Spinal cord (tissue), 10 donors: ENCODE measurements around the gene TAB2. TPM values are rescaled to one million over a fixed set of nuclear protein-coding genes. Genes with fewer than 3 reads are reported as not detected.
"Not testable (repeated sequence)": the region's sequence is repeated elsewhere in the genome, so short reads cannot be mapped to it uniquely, and the experiment has no call there.

Experiments
- DNase-seq, 6 donors: peaks; one replicate each; pipeline versions ENCODE4 v3.0.0 to v3.0.0-alpha.2; 2013 to 2015; ENCODE audit warnings: low spot score in 6 of 6, low read depth in 4 of 6
- H3K27ac ChIP-seq: one replicate; pipeline ENCODE4 v1.5.1; 2013; ENCODE audit warnings: low read depth, low read length, control low read depth
- H3K27me3 ChIP-seq: one replicate; pipeline ENCODE4 v1.6.1; 2013; ENCODE audit warnings: low read length; ENCODE audit not compliant: control insufficient read depth, insufficient read depth
- H3K36me3 ChIP-seq: one replicate; pipeline ENCODE4 v1.6.1; 2013; ENCODE audit warnings: low read length; ENCODE audit not compliant: control insufficient read depth, insufficient read depth
- H3K4me1 ChIP-seq: one replicate; pipeline ENCODE4 v1.6.1; 2013; ENCODE audit warnings: low read length; ENCODE audit not compliant: control insufficient read depth, insufficient read depth
- H3K4me3 ChIP-seq: one replicate; pipeline ENCODE4 v1.5.1; 2013; ENCODE audit warnings: low read depth, low read length, control low read depth
- H3K9me3 ChIP-seq: one replicate; pipeline ENCODE4 v1.6.1; 2013; ENCODE audit warnings: low read length; ENCODE audit not compliant: control insufficient read depth, insufficient read depth
- WGBS: methylation state at CpG from one replicate; pipeline ENCODE4 v1.1.5; 2013; ENCODE audit warnings: missing lambda C conversion rate; ENCODE audit not compliant: insufficient coverage; 5-methylcytosine and 5-hydroxymethylcytosine counted together
- polyA plus RNA-seq, 2 donors: library from polyadenylated mRNA; unstranded; fragments of 120-200 nt; gene quantifications; one replicate each; pipeline ENCODE4 v1.2.1, GENCODE V29; 2013; ENCODE audit not compliant: insufficient read length in 2 of 2
- total RNA-seq, 2 donors: library from RNA; depleted of rRNA in 1 of 2; stranded (reverse); fragments of 120-200 nt in 1 of 2; fragments of >200 nt in 1 of 2; gene quantifications; one replicate each; pipeline versions ENCODE4 v1.2.3 to v1.2.4, GENCODE V29; 2013 to 2014
- donor health status: healthy.

The TAB2 gene
- total and polyA plus RNA-seq, 4 donors, result 57.6 to 69.7 (median 61.5) TPM

DNA sequence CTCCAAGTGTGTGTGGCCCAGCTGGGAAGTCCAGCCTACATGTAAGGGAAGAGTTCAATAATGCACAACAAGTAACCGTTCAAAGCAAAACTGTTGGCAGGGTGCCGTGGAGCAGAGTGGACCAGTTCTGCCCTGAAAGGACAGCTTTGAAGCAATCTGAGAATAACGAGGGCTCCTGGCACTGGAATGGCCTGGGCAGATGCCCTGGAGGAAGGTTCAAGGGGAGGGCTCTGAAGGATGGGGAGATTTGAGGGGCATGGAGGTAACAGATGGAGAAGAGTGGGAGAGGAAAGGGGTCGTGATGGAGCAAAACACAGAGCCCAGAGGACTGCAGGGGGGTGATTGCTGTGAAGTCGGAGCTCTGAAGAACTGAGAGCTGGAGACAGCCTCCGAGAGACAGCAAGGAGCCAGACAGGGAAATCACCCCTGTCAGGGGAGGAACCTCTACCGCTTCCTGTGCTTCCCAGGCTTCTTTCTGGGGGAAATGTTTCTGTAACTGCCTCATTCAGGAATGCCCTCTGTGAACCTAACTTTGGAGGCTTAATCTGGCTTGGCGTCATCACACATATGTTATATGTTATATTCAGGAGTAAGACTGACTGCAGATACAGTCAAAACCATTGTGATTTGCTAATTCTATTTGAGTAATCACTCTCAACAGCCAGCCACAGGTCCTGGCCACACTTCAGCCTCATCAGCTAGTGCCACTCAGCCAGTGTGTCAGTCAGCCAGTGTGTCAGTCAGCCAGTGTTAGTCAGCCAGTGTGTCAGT lies 126.1 kb downstream of the TAB2 start:
- peak in 1 of 6 donors; percentile 52 for DNase-seq
- H3K27ac ChIP-seq, result no peak overlapping the region
- H3K4me1 ChIP-seq, result peaks cover 17% of the 10 kb centered on the region
- no peak overlapping the region for H3K4me3 ChIP-seq
- H3K27me3 ChIP-seq, result no peaks in the 10 kb centered on the region
- WGBS, result 50% methylated on average over 7 of the region's 8 CpGs
- no peaks in the 10 kb centered on the region for H3K9me3 ChIP-seq
- H3K36me3 ChIP-seq, result no peaks in the 10 kb centered on the region

DNA sequence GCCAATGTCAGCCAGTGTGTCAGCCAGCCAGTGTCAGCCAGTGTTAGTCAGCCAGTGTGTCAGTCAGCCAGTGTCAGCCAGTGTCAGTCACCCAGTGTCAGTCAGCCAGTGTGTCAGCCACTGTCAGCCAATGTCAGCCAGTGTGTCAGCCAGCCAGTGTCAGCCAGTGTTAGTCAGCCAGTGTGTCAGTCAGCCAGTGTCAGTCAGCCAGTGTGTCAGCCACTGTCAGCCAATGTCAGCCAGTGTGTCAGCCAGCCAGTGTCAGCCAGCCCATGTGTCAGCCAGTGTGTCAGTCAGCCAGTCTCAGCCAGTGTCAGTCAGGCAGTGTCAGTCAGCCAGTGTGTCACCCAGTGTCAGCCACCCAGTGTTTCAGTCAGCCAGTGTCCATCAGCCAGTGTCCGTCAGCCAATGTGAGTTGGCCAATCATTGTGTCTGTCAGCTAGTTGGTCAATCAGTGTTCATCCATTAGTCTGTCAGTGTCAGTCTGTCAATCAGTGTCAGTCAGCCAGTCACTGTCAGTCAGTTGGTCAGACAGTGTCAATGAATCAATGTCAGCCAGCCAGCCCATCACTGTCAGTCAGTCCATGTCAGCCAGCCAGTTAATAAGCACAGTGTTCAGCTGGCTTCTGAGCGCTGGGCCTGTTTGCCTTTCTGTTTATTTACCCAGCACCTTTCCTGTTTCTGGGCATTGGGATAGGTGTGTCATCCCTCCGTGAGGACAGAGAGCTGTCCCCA lies 127.0 kb downstream of the TAB2 start:
- peaks cover 24% of the 10 kb centered on the region for H3K4me1 ChIP-seq
- not testable (repeated sequence) for H3K27me3 ChIP-seq, H3K27ac ChIP-seq, H3K36me3 ChIP-seq, H3K4me3 ChIP-seq, DNase-seq, H3K9me3 ChIP-seq
- WGBS, result 50% methylated on average over 2 of the region's 3 CpGs

DNA sequence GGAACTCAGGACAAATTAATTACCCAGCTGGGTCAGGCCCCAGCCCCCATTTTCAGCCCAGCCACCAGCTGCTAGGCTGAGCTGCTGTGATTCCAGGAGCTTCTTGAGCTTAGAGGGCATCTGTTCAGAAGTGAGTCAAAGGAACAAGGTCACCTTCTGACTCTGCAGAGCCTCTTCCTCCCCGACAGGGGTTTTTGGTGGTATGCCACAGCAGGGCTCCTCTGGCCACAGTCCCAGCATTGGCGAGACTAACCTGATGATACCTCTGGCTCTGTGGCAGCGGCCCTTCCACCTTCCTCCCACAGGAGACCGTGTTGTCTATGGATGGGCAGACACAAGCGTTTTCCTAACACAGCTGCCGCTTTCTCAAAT lies 127.6 kb downstream of the TAB2 start:
- H3K4me3 ChIP-seq, result no peak overlapping the region
- no peaks in the 10 kb centered on the region for H3K9me3 ChIP-seq
- H3K36me3 ChIP-seq, result no peaks in the 10 kb centered on the region
- no peaks in the 10 kb centered on the region for H3K27me3 ChIP-seq
- no peak overlapping the region for H3K27ac ChIP-seq
- no peak for DNase-seq
- H3K4me1 ChIP-seq, result peaks cover 24% of the 10 kb centered on the region
- 91% methylated on average over 5 of the region's 6 CpGs for WGBS

DNA sequence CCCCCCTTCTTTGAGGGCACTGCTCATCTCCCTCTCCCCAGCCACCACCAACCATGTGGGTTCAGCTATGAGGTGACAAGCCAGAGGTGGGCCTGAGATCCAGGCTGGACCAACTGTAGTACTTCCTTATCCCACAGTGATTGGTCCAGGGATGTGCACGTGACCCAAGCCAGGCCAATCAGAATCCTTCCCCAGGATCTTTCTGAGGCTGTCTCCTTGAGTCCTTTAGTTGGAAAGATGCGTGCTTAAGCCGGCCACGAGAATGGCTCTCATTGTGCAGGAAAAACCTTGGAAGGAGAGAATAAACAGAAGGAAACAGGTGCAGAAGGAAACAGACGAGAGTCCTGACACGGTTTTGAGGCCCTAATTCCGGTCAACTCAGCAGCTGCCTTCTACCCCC lies 128.1 kb downstream of the TAB2 start:
- no peaks in the 10 kb centered on the region for H3K36me3 ChIP-seq
- no peak overlapping the region for H3K4me3 ChIP-seq
- H3K27ac ChIP-seq, result no peak overlapping the region
- H3K9me3 ChIP-seq, result no peaks in the 10 kb centered on the region
- H3K4me1 ChIP-seq, result peaks cover 29% of the 10 kb centered on the region
- peaks cover 4% of the 10 kb centered on the region for H3K27me3 ChIP-seq
- WGBS, result 84% methylated on average over 7 of the region's 7 CpGs
- no peak for DNase-seq

DNA sequence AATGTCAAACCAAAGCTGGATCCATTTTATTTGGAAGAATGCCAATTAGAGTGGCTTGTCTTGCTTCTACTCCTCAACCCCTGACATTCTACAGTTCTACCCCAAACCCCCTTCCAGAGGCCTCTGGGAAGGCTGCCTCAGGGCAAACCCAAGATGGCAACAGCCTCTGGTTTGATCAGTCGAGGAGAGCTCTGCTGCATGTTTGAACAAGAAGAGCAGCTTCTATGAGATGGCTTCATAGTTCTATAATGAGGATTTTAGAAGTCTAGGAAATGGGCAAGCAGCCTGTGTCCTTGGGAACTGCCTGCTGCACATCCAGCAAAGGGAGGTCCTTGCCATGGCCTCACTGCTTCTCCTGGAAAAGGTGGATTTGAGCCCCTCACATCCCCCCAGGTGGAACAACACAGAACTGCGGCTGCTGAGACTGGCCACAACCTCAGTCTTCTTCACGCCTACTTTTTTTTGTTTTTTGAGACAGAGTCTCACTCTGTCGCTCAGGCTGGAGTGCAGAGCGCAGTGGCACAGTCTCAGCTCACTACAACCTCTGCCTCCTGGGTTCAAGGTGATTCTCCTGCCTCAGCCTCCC lies 129.4 kb downstream of the TAB2 start:
- Histone ChIP-seq H3K27ac (no peak overlapping the region), H3K4me1 (peaks cover 34% of the 10 kb centered on the region), H3K27me3 (peaks cover 9% of the 10 kb centered on the region), H3K9me3 (no peaks in the 10 kb centered on the region), H3K4me3 (no peak overlapping the region), H3K36me3 (no peaks in the 10 kb centered on the region)
- no peak for DNase-seq
- 91% methylated on average over 5 of the region's 5 CpGs for WGBS

DNA sequence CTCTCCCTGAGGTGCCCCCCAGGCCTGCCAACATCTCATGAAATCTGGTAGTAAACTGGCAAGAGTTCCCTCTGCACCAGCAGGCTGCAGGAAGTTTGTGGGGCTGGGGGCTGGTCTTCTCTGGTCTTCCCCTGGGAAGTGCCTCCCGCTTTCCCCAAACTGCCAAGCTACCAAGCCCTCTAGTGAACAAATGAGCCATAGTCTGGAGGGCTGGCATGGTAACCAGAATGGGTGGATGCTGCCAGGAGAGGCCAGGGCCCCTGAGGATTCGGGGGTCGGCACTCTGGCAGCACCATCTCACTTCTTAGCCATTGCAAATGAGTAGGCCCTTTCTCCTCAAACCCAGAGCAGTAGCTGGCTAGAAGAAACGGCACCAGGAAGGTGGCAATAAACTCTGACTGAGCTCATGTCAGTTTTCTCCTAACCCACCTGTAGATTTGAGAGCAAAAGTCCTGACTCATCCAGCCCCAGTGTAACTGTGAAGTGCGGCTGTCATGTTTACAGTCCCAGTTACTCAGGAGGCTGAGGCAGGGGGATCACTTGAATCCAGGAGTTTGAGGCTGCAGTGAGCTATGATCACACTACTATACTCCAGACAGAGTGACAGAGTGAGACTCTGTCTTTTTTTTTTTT lies 131.4 kb downstream of the TAB2 start:
- Histone ChIP-seq H3K27me3 (peaks cover 9% of the 10 kb centered on the region), H3K36me3 (no peaks in the 10 kb centered on the region), H3K4me1 (peaks cover 36% of the 10 kb centered on the region), H3K9me3 (no peaks in the 10 kb centered on the region), H3K4me3 (no peak overlapping the region), H3K27ac (no peak overlapping the region)
- WGBS, result 48% methylated on average over 4 of the region's 5 CpGs
- DNase-seq, result peak in 1 of 6 donors; percentile 68

DNA sequence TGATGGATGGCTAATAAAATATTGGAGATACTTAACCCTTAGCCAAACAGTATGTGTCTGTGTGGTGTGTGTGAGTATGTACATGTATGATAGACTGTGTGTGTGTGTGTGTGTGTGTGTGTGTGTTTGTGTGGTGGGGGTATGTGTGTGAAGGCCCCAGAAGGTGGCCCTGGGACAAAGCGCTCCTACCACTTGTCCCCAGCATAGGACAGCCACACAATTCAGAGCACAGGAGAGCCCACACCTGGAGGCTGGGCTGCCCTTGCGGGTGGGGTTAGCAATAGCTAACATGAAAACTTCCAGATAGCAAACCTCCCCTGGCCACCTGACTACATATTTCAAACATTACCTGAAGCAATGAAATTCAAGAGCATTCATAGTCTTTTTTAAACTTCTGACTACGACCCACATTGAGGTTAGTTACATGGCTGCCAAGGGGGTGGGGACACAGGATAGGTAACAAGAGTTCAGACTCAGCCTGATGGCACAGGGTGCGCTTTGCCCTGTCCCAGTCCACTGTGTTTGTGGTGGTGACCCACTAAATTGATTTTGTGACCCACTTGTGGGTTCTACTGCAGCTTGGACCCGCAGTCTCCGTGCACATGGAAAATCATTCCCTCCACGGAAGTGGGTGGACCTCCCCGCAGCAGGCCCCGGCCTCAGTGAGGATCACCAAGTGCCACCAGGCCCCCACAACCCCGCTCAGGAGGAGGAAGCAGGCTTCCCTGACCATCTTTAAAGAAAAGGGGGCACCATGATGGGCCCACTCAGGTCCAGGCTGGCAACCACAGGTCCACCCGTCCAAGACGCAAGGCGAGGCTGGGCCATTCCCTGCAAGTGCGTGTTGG lies 132.5 kb downstream of the TAB2 start:
- Histone ChIP-seq H3K4me1 (peaks cover 48% of the 10 kb centered on the region), H3K27me3 (peaks cover 9% of the 10 kb centered on the region), H3K27ac (no peak overlapping the region), H3K4me3 (peak overlapping the region; percentile 11), H3K36me3 (no peaks in the 10 kb centered on the region), H3K9me3 (no peaks in the 10 kb centered on the region)
- 91% methylated on average over 14 of the region's 14 CpGs for WGBS
- DNase-seq, result no peak

DNA sequence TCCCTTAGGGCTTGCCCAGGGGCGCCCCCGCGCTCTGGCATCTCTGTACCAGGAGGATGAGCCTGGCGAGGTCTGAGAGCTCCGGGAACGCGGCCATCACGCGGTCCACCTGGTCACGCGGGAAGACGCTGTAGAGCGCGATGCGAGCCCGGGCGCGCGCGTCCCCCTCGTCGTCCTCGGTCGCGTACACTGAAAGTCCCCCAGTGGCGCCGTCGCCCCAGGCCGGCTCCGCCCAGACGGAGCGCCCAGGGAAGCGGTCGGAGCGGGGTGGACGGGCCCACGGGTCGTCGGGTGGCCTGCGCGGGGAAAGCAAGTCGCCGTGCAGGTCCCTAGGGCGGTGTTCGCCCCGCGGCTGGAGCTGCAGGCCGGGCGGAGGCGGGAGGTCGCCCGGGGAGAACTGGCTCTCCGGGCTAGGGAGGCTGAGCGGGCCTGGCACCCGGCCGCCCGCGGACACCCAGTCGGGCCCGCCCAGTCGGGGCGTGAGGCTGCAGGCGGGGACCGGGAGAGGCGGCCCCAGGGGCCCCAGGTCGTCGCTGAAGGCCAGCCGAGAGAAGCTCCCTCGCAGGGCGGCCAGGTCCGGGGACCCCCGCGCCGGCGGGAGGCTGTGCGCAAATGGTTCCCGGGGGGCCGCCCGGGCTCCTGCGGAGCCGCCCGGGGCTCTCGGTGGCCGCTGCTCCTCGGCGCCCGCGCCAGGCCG lies 133.3 kb downstream of the TAB2 start:
- Histone ChIP-seq H3K4me1 (peaks cover 54% of the 10 kb centered on the region), H3K27ac (no peak overlapping the region)
- DNase-seq, result peak in 2 of 6 donors; percentile 57 to 74

More for the DNA sequence above, 133.3 kb downstream of the TAB2 start:
- Histone ChIP-seq H3K9me3 (no peaks in the 10 kb centered on the region), H3K4me3 (peak overlapping the region; percentile 11), H3K27me3 (peaks cover 9% of the 10 kb centered on the region), H3K36me3 (no peaks in the 10 kb centered on the region)
- 2% methylated on average over 89 of the region's 89 CpGs for WGBS
